Endothelial cell of umbilical vein (primary cell): Measurements from ENCODE around the gene SCUBE3. TPM values are rescaled to one million over a fixed set of nuclear protein-coding genes. Genes with fewer than 3 reads are reported as not detected.

Experiments
- BruUV-seq: library from RNA; stranded (reverse); fragments of 400-500 nt; replicated peaks from 2 replicates; lab custom pipeline; 2021; lab: Mats Ljungman, UMichigan
- CTCF ChIA-PET: fragments of 300-600, 350-600 bp; sonication (Branson Sonifier 250); formaldehyde crosslinking; loops from one replicate; lab custom pipeline; 2021; ENCODE audit warnings: antibody characterized with exemption, inconsistent platforms; lab: Charles Lee
- POLR2A ChIA-PET: fragments of 300-600, 350-600 bp; sonication (Branson Sonifier 250); formaldehyde crosslinking; loops from one replicate; lab custom pipeline; 2021; ENCODE audit warnings: antibody characterized with exemption, inconsistent platforms; lab: Charles Lee
- DNase-seq: peaks from one replicate; pipeline ENCODE4 v3.0.0-alpha.2; 2011; ENCODE audit warnings: low read depth, low spot score
- FAIRE-seq: peaks from 2 replicates; lab custom pipeline; 2011; peaks lifted over from hg19 to GRCh38; lab: Jason Lieb, UNC
- H2AFZ ChIP-seq: 2 replicates; pipeline ENCODE4 v1.6.0; 2012; ENCODE audit warnings: low read depth, low read length, control low read depth, inconsistent platforms
- H3K27ac ChIP-seq: 2 replicates; pipeline ENCODE4 v1.5.1; 2011; ENCODE audit warnings: low read depth, mild to moderate bottlenecking, control low read depth, low read length, moderate library complexity; ENCODE audit not compliant: insufficient read depth
- H3K27me3 ChIP-seq, 2 experiments: 2 replicates each; pipeline versions ENCODE4 v1.6.0 to v1.6.1; 2011; ENCODE audit warnings: low read length in 2 of 2, mixed read lengths in 1 of 2; ENCODE audit not compliant: control insufficient read depth in 2 of 2, insufficient read depth in 2 of 2
- H3K36me3 ChIP-seq, 2 experiments: 2 replicates in 1 of 2; 3 replicates in 1 of 2; pipeline ENCODE4 v1.5.1; 2011; ENCODE audit warnings: low read length in 2 of 2, mild to moderate bottlenecking in 1 of 2, moderate library complexity in 1 of 2; ENCODE audit not compliant: control insufficient read depth in 2 of 2, insufficient read depth in 2 of 2; ENCODE audit errors: extremely low read depth in 1 of 2
- H3K4me1 ChIP-seq: 3 replicates; pipeline ENCODE4 v1.5.1; 2011; ENCODE audit warnings: mild to moderate bottlenecking, low read length; ENCODE audit not compliant: control insufficient read depth, insufficient read depth; ENCODE audit errors: extremely low read depth
- H3K4me2 ChIP-seq: 2 replicates; pipeline ENCODE4 v1.6.1; 2011; ENCODE audit warnings: low read length, control low read depth, mixed read lengths; ENCODE audit not compliant: insufficient read depth
- H3K4me3 ChIP-seq, 3 experiments: fragments of 200-600 bp in 1 of 3; sonication (generic), shearing (Covaris generic) in 1 of 3; replicated peaks in 1 of 3; 2 replicates each; pipeline ENCODE4 v1.5.1; 2011 to 2016; ENCODE audit warnings: control low read depth in 3 of 3, low read length in 3 of 3, mild to moderate bottlenecking in 2 of 3, inconsistent platforms in 1 of 3, low read depth in 1 of 3, moderate library complexity in 1 of 3; ENCODE audit not compliant: insufficient read depth in 1 of 3
- H3K79me2 ChIP-seq: 2 replicates; pipeline ENCODE4 v1.6.0; 2012; ENCODE audit warnings: low read length, inconsistent platforms; ENCODE audit not compliant: control insufficient read depth, insufficient read depth
- H3K9ac ChIP-seq: replicated peaks from 2 replicates; pipeline ENCODE3; 2011; ENCODE audit warnings: low read length, control low read depth; ENCODE audit not compliant: insufficient read depth; ENCODE audit errors: extremely low read depth
- H3K9me1 ChIP-seq: replicated peaks from 3 replicates; pipeline ENCODE4 v1.6.0; 2011; ENCODE audit warnings: mild to moderate bottlenecking, low read length; ENCODE audit not compliant: control insufficient read depth, insufficient read depth; ENCODE audit errors: extremely low read depth
- H3K9me3 ChIP-seq: replicated peaks from 2 replicates; pipeline ENCODE4 v1.5.1; 2012; ENCODE audit warnings: low read length, inconsistent platforms; ENCODE audit not compliant: control insufficient read depth, insufficient read depth
- H4K20me1 ChIP-seq: replicated peaks from 2 replicates; pipeline ENCODE3; 2011; ENCODE audit warnings: mild to moderate bottlenecking, low read length; ENCODE audit not compliant: control insufficient read depth, insufficient read depth; ENCODE audit errors: extremely low read depth
- EZH2 ChIP-seq: IDR thresholded peaks from 2 replicates; pipeline ENCODE4 v1.6.1; 2012; ENCODE audit warnings: borderline replicate concordance, low read depth, mild to moderate bottlenecking, moderate library complexity, low read length, inconsistent platforms; ENCODE audit not compliant: severe bottlenecking
- FOS ChIP-seq: IDR thresholded peaks from 2 replicates; pipeline ENCODE4 v1.6.1; 2011; ENCODE audit warnings: mild to moderate bottlenecking, low read length, moderate library complexity, borderline replicate concordance; ENCODE audit not compliant: insufficient read depth
- GATA2 ChIP-seq: IDR thresholded peaks from 2 replicates; pipeline ENCODE4 v1.7.0; 2011; ENCODE audit warnings: low read depth, mild to moderate bottlenecking, moderate library complexity, mixed read lengths, low read length; ENCODE audit not compliant: insufficient read length, insufficient read depth
- JUN ChIP-seq: IDR thresholded peaks from 2 replicates; pipeline ENCODE4 v1.6.1; 2011; ENCODE audit warnings: borderline replicate concordance, low read depth; ENCODE audit not compliant: insufficient read length, insufficient read depth
- MYC ChIP-seq: IDR thresholded peaks from one replicate; pipeline ENCODE4 v1.6.1; 2011; ENCODE audit warnings: mild to moderate bottlenecking, low read depth, low read length
- POLR2A ChIP-seq: IDR thresholded peaks from 2 replicates; pipeline ENCODE4 v1.6.1; 2012; ENCODE audit warnings: low read depth, mild to moderate bottlenecking, control low read depth, low read length
- POLR2AphosphoS5 ChIP-seq: IDR thresholded peaks from 2 replicates; pipeline ENCODE4 v1.6.1; 2012; ENCODE audit warnings: low read depth, mild to moderate bottlenecking, control low read depth, low read length, moderate library complexity; ENCODE audit not compliant: insufficient read depth
- dilution Hi-C: fragments of 300-500 bp; cut with MboI; formaldehyde crosslinking; loops from one replicate; pipeline ENCODE4 v1.15.0; 2019; ENCODE audit warnings: low sequenced_read_pairs; ENCODE audit not compliant: extremely low pct_ligation_motif_present
- intact Hi-C: fragments of 100-400 bp; cut with micrococcal nuclease; formaldehyde crosslinking; loops from one replicate; pipeline ENCODE4 v1.10.0; 2022
- polyA plus RNA-seq, 4 experiments: library from polyadenylated mRNA; depleted of rRNA in 3 of 4; stranded (reverse) in 3 of 4; unstranded in 1 of 4; fragments of >200 nt; gene quantifications; 2 replicates each; pipeline versions ENCODE4 v1.2.1 to v1.2.3, GENCODE V29; 2011 to 2012; ENCODE audit warnings: missing spikeins in 1 of 4
- total RNA-seq: library from RNA; stranded (reverse); gene quantifications from 2 replicates; pipeline ENCODE4 v1.2.3, GENCODE V29; 2021
- TF ChIP-seq, protein P1 (sequence below): IDR thresholded peaks from 2 replicates; pipeline ENCODE4 v1.6.1; 2011; ENCODE audit not compliant: insufficient read depth, insufficient read length
- TF ChIP-seq, protein P2 (sequence below), 2 donors: IDR thresholded peaks; 1 replicate in 1 of 2; 2 replicates in 1 of 2; pipeline ENCODE4 v1.5.1; 2011; ENCODE audit warnings: low read length in 2 of 2, mild to moderate bottlenecking in 2 of 2, moderate library complexity in 2 of 2, control low read depth in 1 of 2, inconsistent platforms in 1 of 2, low read depth in 1 of 2; ENCODE audit not compliant: insufficient read depth in 1 of 2; ENCODE audit errors: extremely low read depth in 1 of 2

The SCUBE3 gene
- total and polyA plus RNA-seq, 2 donors (not counting 3 experiments of a cell fraction or from before 2014, with no cell fraction given) = 1.1 to 1.5 TPM

DNA sequence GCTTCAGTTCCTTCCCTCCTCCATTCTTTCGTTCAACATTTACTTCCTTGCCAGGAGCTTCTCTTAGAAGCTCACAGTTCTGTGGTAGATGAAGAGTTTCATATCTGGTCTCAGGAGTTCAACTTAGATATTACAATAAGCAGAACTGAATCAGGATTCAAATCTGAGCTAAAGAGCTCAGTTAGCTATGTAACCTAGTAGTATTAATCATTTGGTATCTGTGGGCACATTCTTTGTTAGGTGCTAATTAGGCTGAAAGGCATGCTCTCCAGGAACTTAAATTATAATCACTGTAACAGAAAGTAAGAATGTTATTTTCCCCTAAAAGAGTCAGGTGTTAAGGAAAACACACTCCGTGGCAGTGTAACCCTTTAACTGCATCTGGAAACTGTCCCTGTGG, 54.1 kb downstream of the SCUBE3 start:
- FAIRE-seq (no peak), DNase-seq (no peak)
- Histone ChIP-seq H3K79me2 (no peaks in the 10 kb centered on the region), H3K9me1 (no peaks in the 10 kb centered on the region), H4K20me1 (no peaks in the 10 kb centered on the region), H3K27me3 (no peaks in the 10 kb centered on the region), H3K27ac (no peak overlapping the region), H3K4me1 (no peaks in the 10 kb centered on the region), H3K36me3 (no peaks in the 10 kb centered on the region), H3K9me3 (no peaks in the 10 kb centered on the region), H3K4me2 (no peak overlapping the region), H3K4me3 (no peak overlapping the region), H2AFZ (no peak overlapping the region), H3K9ac (no peak overlapping the region)
- CTCF ChIA-PET = interaction anchor here (1.1 kb wide), 2 partner anchors 9 to 12 kb away, joined by 3 to 4 read pairs; partner anchors contain the start of gene ZNF76
- TF ChIP-seq, protein P1, sequence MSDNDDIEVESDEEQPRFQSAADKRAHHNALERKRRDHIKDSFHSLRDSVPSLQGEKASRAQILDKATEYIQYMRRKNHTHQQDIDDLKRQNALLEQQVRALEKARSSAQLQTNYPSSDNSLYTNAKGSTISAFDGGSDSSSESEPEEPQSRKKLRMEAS = no peak
- TF ChIP-seq EZH2 (no peak), FOS (no peak), GATA2 (no peak), JUN (no peak), POLR2AphosphoS5 (no peak), MYC (no peak), POLR2A (no peak)
- TF ChIP-seq, protein P2, sequence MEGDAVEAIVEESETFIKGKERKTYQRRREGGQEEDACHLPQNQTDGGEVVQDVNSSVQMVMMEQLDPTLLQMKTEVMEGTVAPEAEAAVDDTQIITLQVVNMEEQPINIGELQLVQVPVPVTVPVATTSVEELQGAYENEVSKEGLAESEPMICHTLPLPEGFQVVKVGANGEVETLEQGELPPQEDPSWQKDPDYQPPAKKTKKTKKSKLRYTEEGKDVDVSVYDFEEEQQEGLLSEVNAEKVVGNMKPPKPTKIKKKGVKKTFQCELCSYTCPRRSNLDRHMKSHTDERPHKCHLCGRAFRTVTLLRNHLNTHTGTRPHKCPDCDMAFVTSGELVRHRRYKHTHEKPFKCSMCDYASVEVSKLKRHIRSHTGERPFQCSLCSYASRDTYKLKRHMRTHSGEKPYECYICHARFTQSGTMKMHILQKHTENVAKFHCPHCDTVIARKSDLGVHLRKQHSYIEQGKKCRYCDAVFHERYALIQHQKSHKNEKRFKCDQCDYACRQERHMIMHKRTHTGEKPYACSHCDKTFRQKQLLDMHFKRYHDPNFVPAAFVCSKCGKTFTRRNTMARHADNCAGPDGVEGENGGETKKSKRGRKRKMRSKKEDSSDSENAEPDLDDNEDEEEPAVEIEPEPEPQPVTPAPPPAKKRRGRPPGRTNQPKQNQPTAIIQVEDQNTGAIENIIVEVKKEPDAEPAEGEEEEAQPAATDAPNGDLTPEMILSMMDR (IDR thresholded peaks at IDR 0.05; ENCODE audit: extremely low read depth in 1 of 2, insufficient read depth in 1 of 2, low read depth in 1 of 2, low read length in 2 of 2) = no peak
- POLR2A ChIA-PET = no interaction called here
- intact Hi-C loops (no loop called here), dilution Hi-C loops (no loop called here)
- no TSS peak for BruUV-seq
